Tibial nerve (tissue), 4 donors: ENCODE measurements around the gene MFSD6L. TPM values are rescaled to one million over a fixed set of nuclear protein-coding genes. Genes with fewer than 3 reads are reported as not detected.

ENCODE experiments used
- DNase-seq, 2 donors: peaks; one replicate each; pipeline ENCODE4 v3.0.0-alpha.2; 2019; ENCODE audit warnings: low spot score in 2 of 2
- H3K27ac ChIP-seq, 4 donors: fragments of 200-600 bp; sonication (generic) in 3 of 4; one replicate each; pipeline ENCODE4 v1.5.1; 2017 to 2019; ENCODE audit warnings: mild to moderate bottlenecking in 1 of 4
- H3K27me3 ChIP-seq, 2 donors: fragments of 200-600 bp; sonication (generic) in 1 of 2; one replicate each; pipeline versions ENCODE4 v1.5.1 to v1.6.0; 2017 to 2019
- H3K36me3 ChIP-seq, 3 donors: fragments of 200-600 bp; sonication (generic); one replicate each; pipeline ENCODE4 v1.5.1; 2018 to 2019
- H3K4me1 ChIP-seq, 4 donors: fragments of 200-600 bp; sonication (generic) in 3 of 4; one replicate each; pipeline ENCODE4 v1.5.1; 2017 to 2019
- H3K4me3 ChIP-seq, 4 donors: fragments of 200-600 bp; sonication (generic) in 3 of 4; one replicate each; pipeline ENCODE4 v1.5.1; 2017 to 2019; ENCODE audit warnings: mild to moderate bottlenecking in 1 of 4, moderate library complexity in 1 of 4
- H3K9me3 ChIP-seq, 4 donors: fragments of 200-600 bp; sonication (generic) in 3 of 4; one replicate each; pipeline ENCODE4 v1.5.1; 2017 to 2019
- CTCF ChIP-seq, 5 experiments: fragments of 200-600 bp in 3 of 5; fragments of 450-650 bp in 2 of 5; sonication (generic) in 3 of 5; IDR thresholded peaks; one replicate each; pipeline ENCODE4 v1.5.1; 2016 to 2019; ENCODE audit warnings: antibody characterized with exemption in 5 of 5, mild to moderate bottlenecking in 3 of 5, moderate library complexity in 2 of 5
- EP300 ChIP-seq, 2 donors: sonication (generic); formaldehyde crosslinking; IDR thresholded peaks; one replicate each; pipeline ENCODE4 v1.6.1; 2017; ENCODE audit warnings: antibody characterized with exemption in 2 of 2, mild to moderate bottlenecking in 1 of 2
- POLR2A ChIP-seq, 2 donors: fragments of 450-650 bp; IDR thresholded peaks; one replicate each; pipeline ENCODE4 v1.6.1; 2017; ENCODE audit warnings: antibody characterized with exemption in 2 of 2, mild to moderate bottlenecking in 2 of 2, moderate library complexity in 2 of 2
- WGBS, 2 donors: methylation state at CpG; one replicate each; pipeline ENCODE4 v1.1.5; 2018; 5-methylcytosine and 5-hydroxymethylcytosine counted together
- total RNA-seq, 4 donors: library from RNA; depleted of rRNA; stranded (reverse); fragments of >200 nt; gene quantifications; one replicate each; pipeline ENCODE4 v1.1.0, GENCODE V29; 2016

MFSD6L gene
- total RNA-seq, 4 donors from 2014 or later, result not detected

GRCh38 chr17:8791910-8792270, 7.3 kb downstream of the MFSD6L start:
- no peaks in the 10 kb centered on the region for H3K27me3 ChIP-seq
- H3K36me3 ChIP-seq, result no peaks in the 10 kb centered on the region
- no peak for TF ChIP-seq POLR2A (IDR thresholded peaks at IDR 0.05)
- TF ChIP-seq EP300 (IDR thresholded peaks at IDR 0.05), result no peak
- no peak for TF ChIP-seq CTCF (IDR thresholded peaks at IDR 0.05)
- no peak for DNase-seq
- no peak overlapping the region for H3K4me3 ChIP-seq
- H3K27ac ChIP-seq, result no peak overlapping the region
- 56 to 71% methylated on average over 2 of the region's 2 CpGs for WGBS, 2 donors
- no peaks in the 10 kb centered on the region for H3K4me1 ChIP-seq
- H3K9me3 ChIP-seq, result peaks cover 0 to 10% (median 3%) of the 10 kb centered on the region in 4 donors

GRCh38 chr17:8791248-8791909, 7.8 kb downstream of the MFSD6L start:
- Histone ChIP-seq H3K27ac (no peak overlapping the region), H3K4me3 (no peak overlapping the region), H3K4me1 (no peaks in the 10 kb centered on the region), H3K9me3 (peaks cover 0 to 10% (median 3%) of the 10 kb centered on the region in 4 donors), H3K27me3 (no peaks in the 10 kb centered on the region), H3K36me3 (no peaks in the 10 kb centered on the region)
- DNase-seq, result no peak
- TF ChIP-seq POLR2A (IDR thresholded peaks at IDR 0.05) (no peak), EP300 (IDR thresholded peaks at IDR 0.05) (no peak), CTCF (IDR thresholded peaks at IDR 0.05) (no peak)
- 90 to 92% methylated on average over 4 of the region's 4 CpGs for WGBS, 2 donors

- Histone ChIP-seq H3K9me3 (peaks cover 0 to 10% (median 3%) of the 10 kb centered on the region in 4 donors), H3K27ac (no peak overlapping the region), H3K36me3 (no peaks in the 10 kb centered on the region), H3K27me3 (no peaks in the 10 kb centered on the region), H3K4me1 (peaks cover 0 to 6% (median 0%) of the 10 kb centered on the region in 4 donors), H3K4me3 (no peak overlapping the region)
- TF ChIP-seq CTCF (IDR thresholded peaks at IDR 0.05), result no peak
- no peak for TF ChIP-seq POLR2A (IDR thresholded peaks at IDR 0.05)
- TF ChIP-seq EP300 (IDR thresholded peaks at IDR 0.05), result no peak
- 56 to 71% methylated on average over 10 of the region's 10 CpGs for WGBS, 2 donors
- no peak for DNase-seq
These were observed 9.4 kb downstream of the MFSD6L start for GRCh38 chr17:8789743-8790142.

GRCh38 chr17:8788998-8789397, 10.2 kb downstream of the MFSD6L start:
- Histone ChIP-seq H3K9me3 (peaks cover 0 to 10% (median 3%) of the 10 kb centered on the region in 4 donors), H3K36me3 (no peaks in the 10 kb centered on the region), H3K27ac (no peak overlapping the region), H3K4me3 (no peak overlapping the region), H3K27me3 (no peaks in the 10 kb centered on the region), H3K4me1 (peaks cover 0 to 6% (median 0%) of the 10 kb centered on the region in 4 donors)
- DNase-seq, result no peak
- WGBS, 2 donors, result 82 to 85% methylated on average over 2 of the region's 2 CpGs
- TF ChIP-seq CTCF (IDR thresholded peaks at IDR 0.05), result no peak

- no peaks in the 10 kb centered on the region for H3K27me3 ChIP-seq
- peaks cover 0 to 6% (median 0%) of the 10 kb centered on the region in 4 donors for H3K4me1 ChIP-seq
- no peaks in the 10 kb centered on the region for H3K36me3 ChIP-seq
- peaks cover 0 to 4% (median 0%) of the 10 kb centered on the region in 4 donors for H3K9me3 ChIP-seq
- WGBS, 2 donors, result 28 to 30% methylated on average over 19 of the region's 19 CpGs
- H3K27ac ChIP-seq, result no peak overlapping the region
- DNase-seq, result peak; percentile 74 to 94
- TF ChIP-seq POLR2A (IDR thresholded peaks at IDR 0.05), result no peak
- no peak for TF ChIP-seq EP300 (IDR thresholded peaks at IDR 0.05)
- peak; percentile 68 to 83 (median 78) for TF ChIP-seq CTCF (IDR thresholded peaks at IDR 0.05)
- H3K4me3 ChIP-seq, result no peak overlapping the region
These were observed 13.4 kb downstream of the MFSD6L start for GRCh38 chr17:8785547-8786413.
